Liver (tissue), 3 donors: ENCODE data around the gene CLRN3.

Source experiments
- EGR1 ChIP-seq, 2 donors: IDR thresholded peaks; 2 replicates each; pipeline ENCODE4 v1.6.1; 2016 to 2018; ENCODE audit warnings: antibody characterized with exemption in 2 of 2, low read depth in 2 of 2
- GABPA ChIP-seq, 2 donors: IDR thresholded peaks in 1 of 2; conservative IDR thresholded peaks in 1 of 2; 2 replicates each; pipeline ENCODE4 v1.6.1; 2016; ENCODE audit warnings: antibody characterized with exemption in 2 of 2, mild to moderate bottlenecking in 1 of 2, moderate library complexity in 1 of 2
- HNF4A ChIP-seq, 2 donors: conservative IDR thresholded peaks; 2 replicates each; pipeline ENCODE4 v1.6.1; 2016; ENCODE audit warnings: antibody characterized with exemption in 2 of 2, mild to moderate bottlenecking in 2 of 2
- JUND ChIP-seq, 2 donors: IDR thresholded peaks; 2 replicates each; pipeline ENCODE4 v1.6.1; 2016; ENCODE audit warnings: antibody characterized with exemption in 2 of 2
- TAF1 ChIP-seq: conservative IDR thresholded peaks from 2 replicates; pipeline ENCODE4 v1.6.1; 2016; ENCODE audit warnings: antibody characterized with exemption, mild to moderate bottlenecking
- TF ChIP-seq, protein P1 (sequence below): fragments of 150-350 bp; IDR thresholded peaks from 2 replicates; pipeline ENCODE4 v1.5.1; 2017; ENCODE audit warnings: improper control_type of control experiment, low read depth, low read length; ENCODE audit not compliant: missing input control
- TF ChIP-seq, protein P2 (sequence below): IDR thresholded peaks from 2 replicates; pipeline ENCODE4 v1.6.1; 2016; ENCODE audit warnings: antibody characterized with exemption
- donor health status: healthy.
- donor health status: healthy.

DNA sequence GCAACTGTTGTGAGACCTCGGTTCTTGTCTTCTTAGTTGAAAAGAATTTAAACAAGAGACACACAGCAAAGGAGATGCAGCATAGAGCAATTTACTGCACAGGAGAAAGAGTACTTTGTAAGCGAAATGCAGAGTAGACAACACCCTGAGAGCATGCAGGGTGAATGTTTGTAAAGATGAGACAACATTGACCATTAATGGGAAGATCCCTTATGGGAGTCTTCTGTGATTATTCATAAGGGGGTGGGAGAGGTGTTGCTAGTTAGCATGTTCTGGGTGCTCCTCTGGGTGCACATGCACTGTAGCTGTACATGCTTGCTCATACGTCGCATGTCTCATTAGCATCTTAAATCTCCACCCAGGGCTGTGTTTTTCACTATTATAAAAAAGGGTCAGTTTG is 62.3 kb downstream of the CLRN3 start:
- TF ChIP-seq TAF1 (no peak), EGR1 (IDR thresholded peaks at IDR 0.05; ENCODE audit: low read depth in 2 of 2) (no peak), HNF4A (conservative IDR thresholded peaks at IDR 0.05) (no peak), GABPA (IDR thresholded peaks at IDR 0.05 in 1 of 2, conservative IDR thresholded peaks at IDR 0.05 in 1 of 2) (no peak), JUND (IDR thresholded peaks at IDR 0.05) (no peak)
- TF ChIP-seq, protein P1, sequence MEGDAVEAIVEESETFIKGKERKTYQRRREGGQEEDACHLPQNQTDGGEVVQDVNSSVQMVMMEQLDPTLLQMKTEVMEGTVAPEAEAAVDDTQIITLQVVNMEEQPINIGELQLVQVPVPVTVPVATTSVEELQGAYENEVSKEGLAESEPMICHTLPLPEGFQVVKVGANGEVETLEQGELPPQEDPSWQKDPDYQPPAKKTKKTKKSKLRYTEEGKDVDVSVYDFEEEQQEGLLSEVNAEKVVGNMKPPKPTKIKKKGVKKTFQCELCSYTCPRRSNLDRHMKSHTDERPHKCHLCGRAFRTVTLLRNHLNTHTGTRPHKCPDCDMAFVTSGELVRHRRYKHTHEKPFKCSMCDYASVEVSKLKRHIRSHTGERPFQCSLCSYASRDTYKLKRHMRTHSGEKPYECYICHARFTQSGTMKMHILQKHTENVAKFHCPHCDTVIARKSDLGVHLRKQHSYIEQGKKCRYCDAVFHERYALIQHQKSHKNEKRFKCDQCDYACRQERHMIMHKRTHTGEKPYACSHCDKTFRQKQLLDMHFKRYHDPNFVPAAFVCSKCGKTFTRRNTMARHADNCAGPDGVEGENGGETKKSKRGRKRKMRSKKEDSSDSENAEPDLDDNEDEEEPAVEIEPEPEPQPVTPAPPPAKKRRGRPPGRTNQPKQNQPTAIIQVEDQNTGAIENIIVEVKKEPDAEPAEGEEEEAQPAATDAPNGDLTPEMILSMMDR, result no peak
- TF ChIP-seq, protein P2, sequence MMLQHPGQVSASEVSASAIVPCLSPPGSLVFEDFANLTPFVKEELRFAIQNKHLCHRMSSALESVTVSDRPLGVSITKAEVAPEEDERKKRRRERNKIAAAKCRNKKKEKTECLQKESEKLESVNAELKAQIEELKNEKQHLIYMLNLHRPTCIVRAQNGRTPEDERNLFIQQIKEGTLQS, result no peak
